Stimulated activated CD4-positive, alpha-beta T cell treated with anti-CD3 and anti-CD28 coated beads, Interleukin-1b, Interleukin-23, amount 100 ng/mL, for 1 hour (primary cell): ENCODE results near the gene RASA1.

Experiments used
- DNase-seq, 2 donors: peaks; one replicate each; pipeline ENCODE4 v3.0.0-alpha.2; 2020; ENCODE audit warnings: low read depth in 2 of 2

RASA1 gene

GRCh38 chr5:87361031-87361445, 93.4 kb downstream of the RASA1 start:
- no peak for DNase-seq

GRCh38 chr5:87361536-87362213, 94.0 kb downstream of the RASA1 start:
- DNase-seq = no peak

DNA sequence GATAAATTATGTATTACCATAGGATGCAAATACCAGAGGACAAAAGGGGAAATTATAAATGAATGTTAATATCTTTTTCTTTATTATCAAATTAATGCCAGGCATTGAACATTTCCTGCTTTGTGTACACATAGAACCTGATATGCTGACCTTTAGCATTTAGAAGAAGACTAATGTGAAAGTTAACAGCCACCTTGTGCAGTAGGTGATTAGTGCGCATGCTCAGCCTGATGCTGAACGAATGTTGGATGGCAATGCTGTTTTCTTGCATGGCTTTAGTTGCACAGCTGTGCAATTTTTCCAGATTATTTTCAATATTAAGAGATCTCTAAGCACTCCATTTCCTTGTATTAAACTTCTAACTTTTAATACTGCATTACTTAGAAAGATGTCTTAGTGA, 99.6 kb downstream of the RASA1 start:
- DNase-seq = no peak

- DNase-seq = no peak
These were observed 100.9 kb downstream of the RASA1 start for GRCh38 chr5:87368601-87369000.

DNA sequence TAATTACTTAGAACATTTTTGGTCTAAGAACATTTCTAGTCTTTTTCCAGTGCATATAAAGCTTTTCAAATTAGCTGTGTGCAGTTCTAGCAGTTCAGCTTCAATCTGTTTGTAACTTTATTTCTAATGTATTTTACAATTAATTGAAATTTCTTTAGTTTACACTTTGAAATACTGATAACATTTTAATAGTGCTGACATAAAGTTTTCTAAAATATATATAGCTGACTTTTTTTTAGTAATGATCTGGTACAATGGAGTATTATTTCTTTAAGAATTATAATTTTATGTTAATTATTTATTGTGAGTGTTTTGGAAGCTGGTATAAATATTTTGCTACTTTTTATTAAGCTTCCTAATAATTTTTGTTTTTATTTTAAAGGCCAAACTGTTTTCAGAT, 101.7 kb downstream of the RASA1 start:
- no peak for DNase-seq

DNA sequence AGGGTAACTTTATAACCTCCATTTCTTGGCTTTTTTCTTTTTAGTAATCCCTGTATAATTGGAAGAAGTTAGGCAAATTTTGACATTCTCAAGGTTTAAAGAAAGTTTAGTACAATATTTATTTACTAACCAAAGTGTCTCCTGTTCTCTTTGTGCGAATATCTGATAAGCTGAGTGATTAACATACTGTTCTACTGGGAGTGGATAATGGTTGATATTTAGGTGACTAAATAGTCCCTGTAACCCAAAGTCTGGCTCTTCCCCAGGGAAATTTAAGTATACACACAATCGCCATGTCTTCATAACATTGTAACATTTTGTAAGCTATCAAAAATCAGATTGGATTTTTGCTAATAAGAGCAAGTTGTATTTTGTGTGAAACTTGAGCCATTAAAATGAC, 105.0 kb downstream of the RASA1 start:
- no peak for DNase-seq

- no peak for DNase-seq
These were observed 114.5 kb downstream of the RASA1 start for GRCh38 chr5:87382224-87382623.

- no peak for DNase-seq
These were observed 115.5 kb downstream of the RASA1 start for GRCh38 chr5:87383216-87383615.

DNA sequence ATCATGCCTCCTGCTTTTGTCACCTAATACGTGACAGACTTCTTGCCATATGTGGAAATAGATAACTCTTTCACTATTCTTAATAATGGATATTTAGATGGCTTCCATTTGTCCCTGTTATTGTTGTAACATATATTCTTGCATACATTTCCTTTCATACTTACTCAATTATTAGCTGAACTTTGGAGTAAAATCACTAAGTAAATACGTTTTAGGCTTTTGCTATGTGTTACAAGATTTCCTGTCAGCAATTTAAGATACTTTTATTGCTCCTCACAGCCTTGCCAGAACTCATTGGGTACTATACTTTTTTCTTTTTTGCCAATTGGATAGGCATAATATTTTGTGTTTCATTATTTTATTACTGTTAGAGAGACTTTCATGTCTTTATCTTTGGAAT, 118.1 kb downstream of the RASA1 start:
- no peak for DNase-seq

GRCh38 chr5:87388129-87388528, 120.4 kb downstream of the RASA1 start:
- DNase-seq = no peak

DNA sequence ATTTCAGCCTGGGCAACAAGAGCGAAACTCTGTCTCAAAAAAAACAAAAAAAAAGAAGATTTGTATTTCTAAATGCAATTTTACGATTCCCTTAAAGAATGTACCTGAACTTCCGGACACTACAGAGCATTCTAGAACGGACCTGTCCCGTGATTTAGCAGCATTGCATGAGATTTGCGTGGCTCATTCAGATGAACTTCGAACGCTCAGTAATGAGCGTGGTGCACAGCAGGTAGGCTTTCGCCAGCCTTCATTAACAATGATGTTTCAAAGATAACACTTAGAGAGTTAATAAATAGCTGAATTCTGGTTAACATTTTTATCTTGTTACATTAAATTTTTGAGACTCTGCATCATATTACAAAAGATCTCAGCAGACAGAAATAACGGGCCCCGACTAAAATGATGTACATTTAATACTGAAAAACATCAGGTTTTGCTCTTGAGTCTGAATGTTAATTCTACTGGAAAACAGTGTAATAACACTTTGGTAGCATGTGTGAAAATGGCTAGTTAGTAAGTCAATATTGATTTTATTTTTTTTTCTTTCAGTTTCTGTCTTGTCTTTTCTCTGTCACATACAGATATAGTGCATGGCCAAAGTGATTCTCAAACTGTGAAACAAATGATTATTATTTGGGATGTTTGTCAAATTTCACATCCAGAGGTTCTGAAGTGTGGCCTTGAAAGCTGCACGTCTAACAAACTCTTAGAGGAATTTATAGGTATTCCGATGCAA, 121.8 kb downstream of the RASA1 start:
- no peak for DNase-seq

DNA sequence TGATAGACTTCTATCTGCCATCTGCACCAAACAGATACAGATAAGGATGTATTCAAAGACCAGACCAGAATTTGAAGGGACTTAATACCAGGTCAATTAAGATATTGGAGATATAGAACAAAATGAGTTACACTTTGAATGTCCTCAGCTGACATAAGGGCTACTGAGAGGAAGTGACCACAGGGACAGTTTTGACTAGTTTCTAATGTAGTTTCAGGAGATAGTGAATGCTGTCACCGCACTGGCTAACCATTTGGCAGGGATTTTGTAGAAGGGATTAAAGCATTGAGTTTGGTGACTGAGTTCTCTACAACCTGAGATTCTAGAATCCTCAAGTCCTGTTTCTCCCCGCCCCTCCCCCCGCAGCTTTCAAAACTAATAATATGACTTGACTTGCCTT, 122.4 kb downstream of the RASA1 start:
- no peak for DNase-seq

GRCh38 chr5:87390576-87391199, 123.0 kb downstream of the RASA1 start:
- no peak for DNase-seq

- no peak for DNase-seq
These were observed 124.5 kb downstream of the RASA1 start for GRCh38 chr5:87392170-87392569.

DNA sequence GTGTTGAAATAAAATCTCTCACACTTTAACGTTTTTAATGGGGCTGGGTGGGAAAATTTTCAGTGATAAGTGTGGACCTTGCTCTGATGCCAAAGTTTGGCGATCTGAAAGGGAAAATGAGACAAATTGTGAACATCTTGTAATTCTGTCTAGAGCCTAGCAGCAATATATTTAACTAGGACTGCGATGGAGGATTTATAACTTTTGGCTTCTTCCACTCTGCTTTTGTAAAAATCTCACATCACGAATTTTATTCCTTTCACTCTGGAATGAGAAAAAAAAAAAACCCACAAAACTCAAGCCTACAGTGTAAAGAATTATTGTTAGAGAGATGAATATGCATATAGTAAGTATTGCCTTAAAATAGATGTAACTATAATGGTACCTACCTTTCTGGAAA, 125.1 kb downstream of the RASA1 start:
- DNase-seq = no peak

DNA sequence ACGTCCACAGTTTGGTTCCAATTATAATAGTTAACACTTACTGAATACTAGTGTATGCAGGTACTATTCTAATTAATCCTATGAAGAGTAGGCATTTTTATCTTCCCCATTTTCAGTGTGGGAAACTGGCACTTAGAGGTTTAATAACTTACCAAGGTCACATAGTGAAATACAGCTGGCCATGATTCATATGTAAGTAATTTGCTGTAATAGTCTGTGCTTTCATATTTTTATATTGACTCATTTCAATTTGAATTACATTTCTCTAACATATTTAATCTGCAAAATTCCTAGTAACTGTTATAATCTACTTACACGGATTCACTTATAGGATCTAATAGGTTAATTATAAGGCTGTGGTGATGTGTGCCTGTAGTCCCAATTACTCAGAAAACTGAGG, 125.6 kb downstream of the RASA1 start:
- DNase-seq = no peak

- DNase-seq = no peak
These were observed 126.9 kb downstream of the RASA1 start for GRCh38 chr5:87394411-87395165.

DNA sequence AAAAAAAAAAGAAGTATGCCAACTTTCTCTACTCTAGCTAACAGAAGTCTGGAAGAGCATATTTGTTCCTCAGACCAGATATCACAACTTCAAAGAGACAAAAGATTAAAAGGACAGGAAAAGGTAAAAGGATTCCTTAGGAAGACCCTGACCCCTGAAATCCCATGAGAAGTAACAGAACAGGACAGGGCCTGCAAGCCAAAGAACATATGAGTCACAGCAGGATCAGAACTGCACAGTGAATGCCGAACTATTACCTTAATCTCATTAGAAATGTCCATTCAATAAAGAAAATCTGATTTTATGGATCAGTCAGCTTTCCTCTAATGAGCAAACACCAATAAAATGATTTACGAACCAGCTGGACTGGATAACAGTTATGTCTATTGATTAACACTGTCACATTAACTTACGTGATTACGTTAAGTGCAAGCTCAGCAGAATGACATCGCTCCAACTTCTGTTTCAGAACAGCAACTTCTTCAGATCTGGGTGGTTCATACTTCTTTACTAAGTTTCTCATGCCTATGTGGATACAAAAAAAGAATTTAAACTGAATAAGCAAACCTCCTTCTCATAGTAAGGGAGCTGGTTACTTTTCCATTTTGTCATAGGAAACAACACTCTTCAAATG, 131.4 kb downstream of the RASA1 start:
- DNase-seq = no peak

DNA sequence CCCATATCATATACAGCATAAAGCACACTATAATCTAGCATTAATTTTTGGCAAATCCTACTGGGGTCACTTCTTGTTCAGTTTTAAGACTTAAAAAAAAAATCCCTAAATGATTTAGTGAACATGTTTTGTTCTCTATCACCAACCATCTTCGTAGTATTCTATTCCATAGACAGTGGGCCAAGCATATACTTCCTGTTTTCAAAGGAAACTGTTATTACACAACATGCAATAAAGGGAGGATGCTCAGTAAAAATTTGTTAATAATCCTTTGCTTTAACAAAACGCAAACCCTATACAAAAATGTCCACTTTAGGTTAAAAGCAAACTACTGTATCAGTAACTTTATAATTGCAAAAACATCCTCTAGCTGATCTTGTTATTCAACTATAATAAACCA, 132.0 kb downstream of the RASA1 start:
- DNase-seq = no peak

DNA sequence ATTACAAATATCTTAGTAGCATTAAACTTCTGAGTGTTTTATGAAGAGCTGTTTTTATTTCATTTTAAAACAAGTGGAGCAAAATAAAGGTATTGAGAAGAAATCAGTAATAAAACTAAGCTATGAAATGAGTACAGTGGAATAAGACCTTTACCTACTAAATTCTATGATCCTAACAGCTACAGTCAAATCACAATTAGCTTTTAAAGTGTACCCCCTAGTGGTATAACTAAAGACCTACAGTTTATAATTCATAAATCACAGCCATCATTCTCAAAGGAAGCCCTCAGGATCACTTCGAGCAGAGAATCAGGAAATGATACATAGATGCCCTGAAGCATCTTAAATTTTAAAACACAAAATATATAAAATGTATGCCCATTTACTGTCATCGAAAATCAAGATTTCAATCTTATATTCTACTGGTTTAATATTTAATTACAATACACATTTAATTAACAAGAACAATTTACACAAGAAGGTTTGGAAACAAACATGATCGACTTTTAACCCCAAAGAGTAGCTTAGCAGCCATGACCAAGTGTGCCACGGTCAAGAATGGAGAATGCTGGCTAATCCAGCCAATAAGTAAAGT, 132.7 kb downstream of the RASA1 start:
- no peak for DNase-seq

GRCh38 chr5:87401626-87402025, 133.9 kb downstream of the RASA1 start:
- no peak for DNase-seq

- DNase-seq = no peak
These were observed 135.7 kb downstream of the RASA1 start for GRCh38 chr5:87403409-87403808.
